ENCODE data around the gene RLBP1.

GRCh38 chr15:89195836-89196235 is 25.5 kb downstream of the RLBP1 start:
- TF ChIP-seq CTCF (conservative IDR thresholded peaks at IDR 0.05; ENCODE audit: low read length) (no peak), EZH2phosphoT487 (IDR thresholded peaks at IDR 0.05; ENCODE audit: borderline replicate concordance) (no peak)
